D721Med (cell line): Measurements from ENCODE around the gene CTSH.

ENCODE experiments used
- DNase-seq: peaks from one replicate; pipeline ENCODE4 v3.0.0; 2011; ENCODE audit warnings: low spot score; ENCODE audit not compliant: insufficient read length
- FAIRE-seq: peaks from 2 replicates; lab custom pipeline; 2011; peaks lifted over from hg19 to GRCh38; lab: Jason Lieb, UNC
- TF ChIP-seq, protein P1 (sequence below): IDR thresholded peaks from 2 replicates; pipeline ENCODE4 v1.5.1; 2012; ENCODE audit warnings: mild to moderate bottlenecking, control low read depth; ENCODE audit not compliant: insufficient read depth; ENCODE audit errors: missing control alignments

Gene CTSH

GRCh38 chr15:78925956-78926743, 18.7 kb downstream of the CTSH start:
- FAIRE-seq (no peak), DNase-seq (no peak)
- TF ChIP-seq, protein P1, sequence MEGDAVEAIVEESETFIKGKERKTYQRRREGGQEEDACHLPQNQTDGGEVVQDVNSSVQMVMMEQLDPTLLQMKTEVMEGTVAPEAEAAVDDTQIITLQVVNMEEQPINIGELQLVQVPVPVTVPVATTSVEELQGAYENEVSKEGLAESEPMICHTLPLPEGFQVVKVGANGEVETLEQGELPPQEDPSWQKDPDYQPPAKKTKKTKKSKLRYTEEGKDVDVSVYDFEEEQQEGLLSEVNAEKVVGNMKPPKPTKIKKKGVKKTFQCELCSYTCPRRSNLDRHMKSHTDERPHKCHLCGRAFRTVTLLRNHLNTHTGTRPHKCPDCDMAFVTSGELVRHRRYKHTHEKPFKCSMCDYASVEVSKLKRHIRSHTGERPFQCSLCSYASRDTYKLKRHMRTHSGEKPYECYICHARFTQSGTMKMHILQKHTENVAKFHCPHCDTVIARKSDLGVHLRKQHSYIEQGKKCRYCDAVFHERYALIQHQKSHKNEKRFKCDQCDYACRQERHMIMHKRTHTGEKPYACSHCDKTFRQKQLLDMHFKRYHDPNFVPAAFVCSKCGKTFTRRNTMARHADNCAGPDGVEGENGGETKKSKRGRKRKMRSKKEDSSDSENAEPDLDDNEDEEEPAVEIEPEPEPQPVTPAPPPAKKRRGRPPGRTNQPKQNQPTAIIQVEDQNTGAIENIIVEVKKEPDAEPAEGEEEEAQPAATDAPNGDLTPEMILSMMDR = no peak

DNA sequence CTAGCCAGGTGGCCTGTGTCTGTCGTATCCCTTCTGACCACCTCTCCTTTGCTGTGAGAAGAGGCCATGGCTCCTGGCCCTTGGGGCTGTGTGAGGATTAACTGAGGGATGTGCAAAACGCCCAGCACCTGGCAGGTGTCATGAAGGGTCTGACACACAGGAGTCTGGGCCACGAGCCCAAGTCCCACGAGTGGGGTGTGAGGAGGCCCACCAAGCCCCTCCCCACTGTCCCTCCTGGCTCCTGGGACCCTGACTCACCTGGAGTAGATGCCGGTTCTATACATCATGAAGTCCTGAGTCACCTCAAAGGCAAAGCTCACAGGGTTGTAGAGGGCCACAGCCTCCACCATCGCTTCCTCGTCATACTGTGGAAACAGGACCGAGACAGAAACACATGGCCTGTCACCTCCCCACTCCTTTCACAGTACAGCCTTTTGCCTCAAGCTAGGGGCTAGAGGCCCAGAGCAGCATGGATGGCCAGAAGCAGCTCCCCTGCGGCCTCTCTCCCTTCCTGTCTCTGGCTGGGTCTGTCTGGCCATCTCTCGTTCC, 19.7 kb downstream of the CTSH start:
- DNase-seq (no peak), FAIRE-seq (no peak)
- TF ChIP-seq, protein P1 = no peak

DNA sequence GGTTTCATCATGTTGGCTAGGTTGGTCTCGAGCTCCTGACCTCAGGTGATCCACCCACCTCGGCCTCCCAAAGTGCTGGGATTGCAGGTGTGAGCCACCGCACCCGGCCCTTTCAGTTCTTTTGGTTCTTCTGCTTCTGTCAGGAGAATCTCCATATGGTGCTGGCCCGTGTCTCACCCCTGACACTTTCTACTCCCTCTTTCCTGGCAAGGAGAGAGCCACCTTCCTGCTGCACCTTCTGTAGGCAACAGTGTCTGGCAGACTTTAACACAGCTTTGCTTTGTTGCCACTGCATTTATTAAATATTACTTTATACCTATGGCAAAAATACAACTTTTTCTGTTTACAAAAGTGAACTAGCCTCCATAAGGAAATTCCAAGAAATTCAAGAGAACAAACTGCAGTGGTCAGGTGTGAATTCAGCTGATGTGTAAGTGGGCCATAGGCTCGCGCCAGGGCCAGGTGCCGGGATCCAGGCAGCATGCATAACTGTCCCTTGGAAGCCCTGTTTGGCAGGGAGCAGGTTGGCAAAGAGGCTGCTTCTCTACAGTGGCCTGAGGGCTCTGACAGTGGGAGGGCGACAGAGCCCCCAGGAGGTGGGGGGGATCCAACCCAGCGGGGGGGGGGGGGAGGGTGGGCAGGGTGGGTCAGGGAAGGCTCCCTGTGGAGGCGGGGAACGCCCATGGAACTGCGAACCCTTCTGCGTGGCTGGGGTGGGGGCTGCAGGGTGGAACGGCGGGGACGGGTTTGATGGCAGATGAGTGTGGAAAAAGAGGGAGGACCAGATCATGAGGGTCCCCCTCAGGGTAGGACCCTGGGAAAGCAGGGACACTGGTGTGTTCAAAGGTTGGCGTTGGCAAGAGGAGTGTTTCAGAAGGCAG, 21.1 kb downstream of the CTSH start:
- TF ChIP-seq, protein P1 = no peak
- DNase-seq (no peak), FAIRE-seq (no peak)

- FAIRE-seq = no peak
- no peak for DNase-seq
- TF ChIP-seq, protein P1 = no peak
Observed at GRCh38 chr15:78923015-78923414, 21.8 kb downstream of the CTSH start.

- DNase-seq (no peak), FAIRE-seq (no peak)
- TF ChIP-seq, protein P1 = no peak
Observed at GRCh38 chr15:78922527-78922926, 22.3 kb downstream of the CTSH start.

- no peak for FAIRE-seq
- DNase-seq = no peak
- TF ChIP-seq, protein P1 = no peak
Observed at GRCh38 chr15:78921940-78922339, 22.9 kb downstream of the CTSH start.
